ENCODE results near the gene GALNT7. TPM values are rescaled to one million over a fixed set of nuclear protein-coding genes. Genes with fewer than 3 reads are reported as not detected.

The GALNT7 gene
- total and polyA plus RNA-seq, 2 of the 13 experiments (the other 11 are each of a cell fraction or from before 2014, with no cell fraction given), result 0.08 to 0.13 TPM

DNA sequence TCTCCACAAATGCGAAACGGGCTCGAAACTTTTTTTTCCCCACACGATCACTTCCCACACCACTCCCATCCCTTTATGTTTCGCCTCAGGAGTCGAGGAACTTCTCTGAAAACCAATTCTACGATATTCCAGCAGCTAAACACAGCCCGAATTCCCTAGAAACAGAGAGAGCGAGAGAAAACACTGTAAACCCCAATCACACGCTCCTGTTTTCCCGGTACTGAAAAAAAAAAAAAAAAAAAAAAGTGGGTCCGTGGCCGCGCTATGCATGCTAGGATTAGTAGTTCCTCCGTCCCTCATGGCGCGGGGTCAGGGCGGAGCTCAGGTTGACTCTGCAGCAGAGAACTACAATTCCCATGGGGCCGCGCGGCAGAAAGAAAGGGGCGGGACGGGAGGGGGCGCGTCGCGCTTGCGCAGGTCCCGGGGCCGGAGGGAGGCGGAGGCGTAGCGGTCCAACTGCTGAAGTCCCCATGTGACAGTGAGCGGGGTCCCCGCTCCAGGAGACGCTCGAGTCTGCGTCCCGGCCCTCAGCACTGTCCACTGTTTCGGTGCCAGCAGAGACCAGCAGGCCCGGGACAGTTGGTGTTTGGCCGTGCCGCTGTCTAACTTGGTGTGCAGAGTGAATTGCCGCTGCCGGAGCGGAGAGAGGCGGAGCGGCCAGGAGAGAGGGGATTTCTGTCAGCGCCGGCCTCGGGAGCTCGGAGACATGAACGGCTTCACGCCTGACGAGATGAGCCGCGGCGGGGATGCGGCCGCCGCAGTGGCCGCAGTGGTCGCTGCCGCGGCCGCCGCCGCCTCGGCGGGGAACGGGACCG, 202.1 kb downstream of the GALNT7 start, which contains the start of gene SAP30 (continued):
- TF ChIP-seq CENPX (CRISPR knock-in tag; IDR thresholded peaks at IDR 0.05), result no peak
- TF ChIP-seq, protein P1, sequence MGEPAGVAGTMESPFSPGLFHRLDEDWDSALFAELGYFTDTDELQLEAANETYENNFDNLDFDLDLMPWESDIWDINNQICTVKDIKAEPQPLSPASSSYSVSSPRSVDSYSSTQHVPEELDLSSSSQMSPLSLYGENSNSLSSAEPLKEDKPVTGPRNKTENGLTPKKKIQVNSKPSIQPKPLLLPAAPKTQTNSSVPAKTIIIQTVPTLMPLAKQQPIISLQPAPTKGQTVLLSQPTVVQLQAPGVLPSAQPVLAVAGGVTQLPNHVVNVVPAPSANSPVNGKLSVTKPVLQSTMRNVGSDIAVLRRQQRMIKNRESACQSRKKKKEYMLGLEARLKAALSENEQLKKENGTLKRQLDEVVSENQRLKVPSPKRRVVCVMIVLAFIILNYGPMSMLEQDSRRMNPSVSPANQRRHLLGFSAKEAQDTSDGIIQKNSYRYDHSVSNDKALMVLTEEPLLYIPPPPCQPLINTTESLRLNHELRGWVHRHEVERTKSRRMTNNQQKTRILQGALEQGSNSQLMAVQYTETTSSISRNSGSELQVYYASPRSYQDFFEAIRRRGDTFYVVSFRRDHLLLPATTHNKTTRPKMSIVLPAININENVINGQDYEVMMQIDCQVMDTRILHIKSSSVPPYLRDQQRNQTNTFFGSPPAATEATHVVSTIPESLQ (CRISPR knock-in tag; conservative IDR thresholded peaks at IDR 0.05), result no peak
- peak; percentile 88; the same call in 1 of the 2 replicates for TF ChIP-seq SIN3A (IDR thresholded peaks at IDR 0.05; ENCODE audit: borderline replicate concordance, low read depth, low read length)
- TF ChIP-seq, protein P2, sequence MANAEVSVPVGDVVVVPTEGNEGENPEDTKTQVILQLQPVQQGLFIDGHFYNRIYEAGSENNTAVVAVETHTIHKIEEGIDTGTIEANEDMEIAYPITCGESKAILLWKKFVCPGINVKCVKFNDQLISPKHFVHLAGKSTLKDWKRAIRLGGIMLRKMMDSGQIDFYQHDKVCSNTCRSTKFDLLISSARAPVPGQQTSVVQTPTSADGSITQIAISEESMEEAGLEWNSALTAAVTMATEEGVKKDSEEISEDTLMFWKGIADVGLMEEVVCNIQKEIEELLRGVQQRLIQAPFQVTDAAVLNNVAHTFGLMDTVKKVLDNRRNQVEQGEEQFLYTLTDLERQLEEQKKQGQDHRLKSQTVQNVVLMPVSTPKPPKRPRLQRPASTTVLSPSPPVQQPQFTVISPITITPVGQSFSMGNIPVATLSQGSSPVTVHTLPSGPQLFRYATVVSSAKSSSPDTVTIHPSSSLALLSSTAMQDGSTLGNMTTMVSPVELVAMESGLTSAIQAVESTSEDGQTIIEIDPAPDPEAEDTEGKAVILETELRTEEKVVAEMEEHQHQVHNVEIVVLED (CRISPR knock-in tag; IDR thresholded peaks at IDR 0.05; ENCODE audit: borderline replicate concordance), result peak; percentile 66
- TF ChIP-seq, protein P3, sequence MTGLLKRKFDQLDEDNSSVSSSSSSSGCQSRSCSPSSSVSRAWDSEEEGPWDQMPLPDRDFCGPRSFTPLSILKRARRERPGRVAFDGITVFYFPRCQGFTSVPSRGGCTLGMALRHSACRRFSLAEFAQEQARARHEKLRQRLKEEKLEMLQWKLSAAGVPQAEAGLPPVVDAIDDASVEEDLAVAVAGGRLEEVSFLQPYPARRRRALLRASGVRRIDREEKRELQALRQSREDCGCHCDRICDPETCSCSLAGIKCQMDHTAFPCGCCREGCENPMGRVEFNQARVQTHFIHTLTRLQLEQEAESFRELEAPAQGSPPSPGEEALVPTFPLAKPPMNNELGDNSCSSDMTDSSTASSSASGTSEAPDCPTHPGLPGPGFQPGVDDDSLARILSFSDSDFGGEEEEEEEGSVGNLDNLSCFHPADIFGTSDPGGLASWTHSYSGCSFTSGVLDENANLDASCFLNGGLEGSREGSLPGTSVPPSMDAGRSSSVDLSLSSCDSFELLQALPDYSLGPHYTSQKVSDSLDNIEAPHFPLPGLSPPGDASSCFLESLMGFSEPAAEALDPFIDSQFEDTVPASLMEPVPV (CRISPR knock-in tag; IDR thresholded peaks at IDR 0.05), result 0 out of 2 replicates have a peak, but pooled peaks have one; percentile 55
- TF ChIP-seq TGIF2 (CRISPR knock-in tag; IDR thresholded peaks at IDR 0.05), result peak; percentile 88; the same call in 1 of the 2 replicates
- TF ChIP-seq RORA (CRISPR knock-in tag; IDR thresholded peaks at IDR 0.05), result no peak
- TF ChIP-seq ZNF546 (CRISPR knock-in tag; conservative IDR thresholded peaks at IDR 0.05), result peak; percentile 95; the same call in 1 of the 2 replicates
- 0 out of 2 replicates have a peak, but pooled peaks have one; percentile 19 for TF ChIP-seq PCBP1 (IDR thresholded peaks at IDR 0.05; ENCODE audit: borderline replicate concordance, low read depth, low read length)
- TF ChIP-seq, protein P4, sequence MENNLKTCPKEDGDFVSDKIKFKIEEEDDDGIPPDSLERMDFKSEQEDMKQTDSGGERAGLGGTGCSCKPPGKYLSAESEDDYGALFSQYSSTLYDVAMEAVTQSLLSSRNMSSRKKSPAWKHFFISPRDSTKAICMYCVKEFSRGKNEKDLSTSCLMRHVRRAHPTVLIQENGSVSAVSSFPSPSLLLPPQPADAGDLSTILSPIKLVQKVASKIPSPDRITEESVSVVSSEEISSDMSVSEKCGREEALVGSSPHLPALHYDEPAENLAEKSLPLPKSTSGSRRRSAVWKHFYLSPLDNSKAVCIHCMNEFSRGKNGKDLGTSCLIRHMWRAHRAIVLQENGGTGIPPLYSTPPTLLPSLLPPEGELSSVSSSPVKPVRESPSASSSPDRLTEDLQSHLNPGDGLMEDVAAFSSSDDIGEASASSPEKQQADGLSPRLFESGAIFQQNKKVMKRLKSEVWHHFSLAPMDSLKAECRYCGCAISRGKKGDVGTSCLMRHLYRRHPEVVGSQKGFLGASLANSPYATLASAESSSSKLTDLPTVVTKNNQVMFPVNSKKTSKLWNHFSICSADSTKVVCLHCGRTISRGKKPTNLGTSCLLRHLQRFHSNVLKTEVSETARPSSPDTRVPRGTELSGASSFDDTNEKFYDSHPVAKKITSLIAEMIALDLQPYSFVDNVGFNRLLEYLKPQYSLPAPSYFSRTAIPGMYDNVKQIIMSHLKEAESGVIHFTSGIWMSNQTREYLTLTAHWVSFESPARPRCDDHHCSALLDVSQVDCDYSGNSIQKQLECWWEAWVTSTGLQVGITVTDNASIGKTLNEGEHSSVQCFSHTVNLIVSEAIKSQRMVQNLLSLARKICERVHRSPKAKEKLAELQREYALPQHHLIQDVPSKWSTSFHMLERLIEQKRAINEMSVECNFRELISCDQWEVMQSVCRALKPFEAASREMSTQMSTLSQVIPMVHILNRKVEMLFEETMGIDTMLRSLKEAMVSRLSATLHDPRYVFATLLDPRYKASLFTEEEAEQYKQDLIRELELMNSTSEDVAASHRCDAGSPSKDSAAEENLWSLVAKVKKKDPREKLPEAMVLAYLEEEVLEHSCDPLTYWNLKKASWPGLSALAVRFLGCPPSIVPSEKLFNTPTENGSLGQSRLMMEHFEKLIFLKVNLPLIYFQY (CRISPR knock-in tag; IDR thresholded peaks at IDR 0.05; ENCODE audit: borderline replicate concordance), result peak; percentile 62; the same call in 1 of the 2 replicates
- TF ChIP-seq, protein P5, sequence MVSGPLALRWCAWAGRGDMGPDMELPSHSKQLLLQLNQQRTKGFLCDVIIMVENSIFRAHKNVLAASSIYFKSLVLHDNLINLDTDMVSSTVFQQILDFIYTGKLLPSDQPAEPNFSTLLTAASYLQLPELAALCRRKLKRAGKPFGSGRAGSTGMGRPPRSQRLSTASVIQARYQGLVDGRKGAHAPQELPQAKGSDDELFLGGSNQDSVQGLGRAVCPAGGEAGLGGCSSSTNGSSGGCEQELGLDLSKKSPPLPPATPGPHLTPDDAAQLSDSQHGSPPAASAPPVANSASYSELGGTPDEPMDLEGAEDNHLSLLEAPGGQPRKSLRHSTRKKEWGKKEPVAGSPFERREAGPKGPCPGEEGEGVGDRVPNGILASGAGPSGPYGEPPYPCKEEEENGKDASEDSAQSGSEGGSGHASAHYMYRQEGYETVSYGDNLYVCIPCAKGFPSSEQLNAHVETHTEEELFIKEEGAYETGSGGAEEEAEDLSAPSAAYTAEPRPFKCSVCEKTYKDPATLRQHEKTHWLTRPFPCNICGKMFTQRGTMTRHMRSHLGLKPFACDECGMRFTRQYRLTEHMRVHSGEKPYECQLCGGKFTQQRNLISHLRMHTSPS (CRISPR knock-in tag; IDR thresholded peaks at IDR 0.05; ENCODE audit: low read depth), result no peak
- TF ChIP-seq ZKSCAN1 (IDR thresholded peaks at IDR 0.05; ENCODE audit: low read length), result no peak
- TF ChIP-seq RFX1 (IDR thresholded peaks at IDR 0.05), result no peak
- TF ChIP-seq ZNF629 (CRISPR knock-in tag; conservative IDR thresholded peaks at IDR 0.05), result no peak
- TF ChIP-seq ZNF839 (CRISPR knock-in tag; IDR thresholded peaks at IDR 0.05; ENCODE audit: borderline replicate concordance), result no peak
- TF ChIP-seq ZSCAN12 (CRISPR knock-in tag; IDR thresholded peaks at IDR 0.05), result no peak
- TF ChIP-seq REPIN1 (CRISPR knock-in tag; IDR thresholded peaks at IDR 0.05; ENCODE audit: borderline replicate concordance, low read depth), result no peak

Data from HepG2 (cell line).